Erythroblast (primary cell): Measurements from ENCODE around the gene CFAP251.

Experiments used
- GATA1 ChIP-seq: IDR thresholded peaks from 2 replicates; pipeline ENCODE4 v1.6.1; 2011; ENCODE audit warnings: low read depth, mild to moderate bottlenecking, control low read depth, low read length, moderate library complexity
- POLR2A ChIP-seq: IDR thresholded peaks from 2 replicates; pipeline ENCODE4 v1.6.1; 2011; ENCODE audit warnings: mild to moderate bottlenecking, low read length

DNA sequence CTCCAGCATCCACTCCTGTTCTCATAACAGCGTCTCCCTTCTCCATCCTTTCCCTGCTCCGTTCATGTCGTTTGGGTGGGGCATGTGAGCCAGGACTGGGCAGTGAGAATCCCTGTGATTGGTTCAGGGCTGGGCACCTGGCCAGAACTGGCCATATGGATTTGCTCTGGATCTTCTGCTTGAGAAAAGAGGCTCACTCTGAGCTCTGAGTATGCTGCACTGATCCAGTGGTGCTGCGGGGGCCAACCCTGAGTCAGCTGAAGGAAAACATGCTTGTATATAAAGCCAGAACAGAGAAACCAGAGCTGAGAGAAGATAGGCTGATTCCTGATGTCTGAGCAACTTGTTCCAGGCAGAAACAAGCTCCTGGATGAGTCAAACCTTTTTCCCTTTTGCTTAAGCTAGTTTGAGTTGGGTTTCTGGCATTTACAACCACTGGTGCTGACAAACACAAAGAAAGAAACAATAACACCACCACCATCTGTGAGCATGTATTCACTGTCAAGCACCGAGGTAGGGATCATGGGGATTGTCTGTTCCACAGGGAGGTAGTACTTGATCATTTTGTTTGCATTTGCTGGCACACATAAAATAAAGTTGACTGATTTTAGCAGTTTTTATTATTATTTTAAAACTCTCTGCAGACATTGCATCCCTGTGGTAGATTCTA lies 45.7 kb upstream of the CFAP251 start:
- TF ChIP-seq POLR2A = no peak
- TF ChIP-seq GATA1 = no peak
